Neural cell (in vitro differentiated cells): ENCODE measurements around the gene CD101.

Experiments used
- EP300 ChIP-seq: fragments of 450-650 bp; conservative IDR thresholded peaks from 2 replicates; pipeline ENCODE4 v1.6.1; 2014; ENCODE audit warnings: antibody characterized with exemption, mild to moderate bottlenecking, moderate library complexity; ENCODE audit not compliant: poor library complexity, severe bottlenecking
- SMC3 ChIP-seq: fragments of 450-650 bp; conservative IDR thresholded peaks from 2 replicates; pipeline ENCODE4 v1.6.1; 2014; ENCODE audit warnings: antibody characterized with exemption, mild to moderate bottlenecking, moderate library complexity; ENCODE audit not compliant: poor library complexity
- TF ChIP-seq, protein P1 (sequence below): fragments of 450-650 bp; IDR thresholded peaks from 2 replicates; pipeline ENCODE4 v1.5.1; 2014; ENCODE audit warnings: antibody characterized with exemption, mild to moderate bottlenecking, moderate library complexity; ENCODE audit not compliant: poor library complexity, severe bottlenecking

DNA sequence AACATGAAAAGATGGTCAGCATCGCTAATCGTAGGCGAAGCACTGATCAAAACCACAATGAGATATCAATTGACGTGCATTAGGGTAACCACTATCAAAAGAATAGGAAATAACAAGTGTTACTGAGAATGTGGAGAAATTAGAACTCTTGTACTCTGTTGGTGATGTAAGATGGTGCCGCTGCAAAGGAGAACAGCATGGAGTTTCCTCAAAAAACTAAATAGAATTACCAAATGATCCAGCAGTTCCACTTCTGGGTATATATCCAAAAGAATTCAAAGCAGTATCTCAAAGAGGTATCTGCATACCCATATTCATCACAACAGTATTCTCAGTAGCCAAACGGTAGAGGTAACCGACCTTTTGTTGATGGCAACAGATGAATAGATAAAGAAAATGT lies 8.3 kb upstream of the CD101 start:
- TF ChIP-seq EP300 (no peak), SMC3 (no peak)
- TF ChIP-seq, protein P1, sequence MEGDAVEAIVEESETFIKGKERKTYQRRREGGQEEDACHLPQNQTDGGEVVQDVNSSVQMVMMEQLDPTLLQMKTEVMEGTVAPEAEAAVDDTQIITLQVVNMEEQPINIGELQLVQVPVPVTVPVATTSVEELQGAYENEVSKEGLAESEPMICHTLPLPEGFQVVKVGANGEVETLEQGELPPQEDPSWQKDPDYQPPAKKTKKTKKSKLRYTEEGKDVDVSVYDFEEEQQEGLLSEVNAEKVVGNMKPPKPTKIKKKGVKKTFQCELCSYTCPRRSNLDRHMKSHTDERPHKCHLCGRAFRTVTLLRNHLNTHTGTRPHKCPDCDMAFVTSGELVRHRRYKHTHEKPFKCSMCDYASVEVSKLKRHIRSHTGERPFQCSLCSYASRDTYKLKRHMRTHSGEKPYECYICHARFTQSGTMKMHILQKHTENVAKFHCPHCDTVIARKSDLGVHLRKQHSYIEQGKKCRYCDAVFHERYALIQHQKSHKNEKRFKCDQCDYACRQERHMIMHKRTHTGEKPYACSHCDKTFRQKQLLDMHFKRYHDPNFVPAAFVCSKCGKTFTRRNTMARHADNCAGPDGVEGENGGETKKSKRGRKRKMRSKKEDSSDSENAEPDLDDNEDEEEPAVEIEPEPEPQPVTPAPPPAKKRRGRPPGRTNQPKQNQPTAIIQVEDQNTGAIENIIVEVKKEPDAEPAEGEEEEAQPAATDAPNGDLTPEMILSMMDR = no peak
